Dermis microvascular lymphatic vessel endothelial cell (primary cell): Measurements from ENCODE around the gene PHF14. TPM values are rescaled to one million over a fixed set of nuclear protein-coding genes. Genes with fewer than 3 reads are reported as not detected.

ENCODE experiments used
- DNase-seq, 2 donors: peaks; one replicate each; pipeline versions ENCODE4 v3.0.0 to v3.0.0-alpha.2; 2010; ENCODE audit warnings: low read depth in 2 of 2
- total RNA-seq: library from RNA; depleted of rRNA; stranded (reverse); fragments of >200 nt; gene quantifications from 2 replicates; pipeline ENCODE4 v1.2.1, GENCODE V29; 2014

The PHF14 gene
- total RNA-seq, 1 donor from 2014 or later = 22.6 TPM

GRCh38 chr7:11171569-11172192 lies 198.0 kb downstream of the PHF14 start:
- DNase-seq = peak in 1 of 2 donors; percentile 12

- no peak for DNase-seq
These were observed 199.2 kb downstream of the PHF14 start for GRCh38 chr7:11172835-11173234.

GRCh38 chr7:11175371-11175770 lies 201.7 kb downstream of the PHF14 start:
- no peak for DNase-seq

- DNase-seq = no peak
These were observed 202.2 kb downstream of the PHF14 start for GRCh38 chr7:11175887-11176286.

GRCh38 chr7:11176985-11177555 lies 203.4 kb downstream of the PHF14 start:
- no peak for DNase-seq

GRCh38 chr7:11177793-11178192 lies 204.1 kb downstream of the PHF14 start:
- DNase-seq = peak in 1 of 2 donors; percentile 31

- DNase-seq = no peak
These were observed 207.9 kb downstream of the PHF14 start for GRCh38 chr7:11181590-11181989.

- no peak for DNase-seq
These were observed 209.1 kb downstream of the PHF14 start for GRCh38 chr7:11182736-11183135.

GRCh38 chr7:11185179-11185815 lies 211.6 kb downstream of the PHF14 start:
- no peak for DNase-seq

GRCh38 chr7:11188529-11189310 lies 215.0 kb downstream of the PHF14 start:
- DNase-seq = no peak

- DNase-seq = no peak
These were observed 217.4 kb downstream of the PHF14 start for GRCh38 chr7:11191081-11191480.

- DNase-seq = no peak
These were observed 218.0 kb downstream of the PHF14 start for GRCh38 chr7:11191574-11192220.

GRCh38 chr7:11192506-11192905 lies 218.8 kb downstream of the PHF14 start:
- DNase-seq = no peak

GRCh38 chr7:11193131-11193867 lies 219.6 kb downstream of the PHF14 start:
- peak in 1 of 2 donors; percentile 3 for DNase-seq

- DNase-seq = no peak
These were observed 220.2 kb downstream of the PHF14 start for GRCh38 chr7:11193888-11194287.

- DNase-seq = no peak
These were observed 220.8 kb downstream of the PHF14 start for GRCh38 chr7:11194492-11194891.

- DNase-seq = no peak
These were observed 221.8 kb downstream of the PHF14 start for GRCh38 chr7:11195502-11195901.

GRCh38 chr7:11196143-11196542 lies 222.5 kb downstream of the PHF14 start:
- DNase-seq = no peak

GRCh38 chr7:11203224-11203623 lies 229.6 kb downstream of the PHF14 start:
- DNase-seq = no peak

- no peak for DNase-seq
These were observed 230.0 kb downstream of the PHF14 start for GRCh38 chr7:11203683-11204082.
